Measurements from ENCODE around the gene ZC3H18.

The ZC3H18 gene

GRCh38 chr16:88599825-88600538 is 29.8 kb downstream of the ZC3H18 start:
- TF ChIP-seq FOXM1 (IDR thresholded peaks at IDR 0.05; ENCODE audit: borderline replicate concordance, low read depth) (no peak), TCF12 (IDR thresholded peaks at IDR 0.05; ENCODE audit: low read depth) (no peak), CEBPB (IDR thresholded peaks at IDR 0.05) (peak; percentile 98)

GRCh38 chr16:88600539-88600896 is 30.3 kb downstream of the ZC3H18 start:
- no peak for TF ChIP-seq NFIC (IDR thresholded peaks at IDR 0.05)
- no peak for TF ChIP-seq FOXM1 (IDR thresholded peaks at IDR 0.05; ENCODE audit: borderline replicate concordance, low read depth)
- TF ChIP-seq YY1 (IDR thresholded peaks at IDR 0.05; ENCODE audit: low read depth) = no peak
- TF ChIP-seq TCF12 (IDR thresholded peaks at IDR 0.05; ENCODE audit: low read depth) = no peak

- TF ChIP-seq NFIC (IDR thresholded peaks at IDR 0.05) = no peak
- TF ChIP-seq TAF1 (IDR thresholded peaks at IDR 0.05; ENCODE audit: low read depth) = no peak
- no peak for TF ChIP-seq ZBTB7A (IDR thresholded peaks at IDR 0.05; ENCODE audit: low read depth)
- no peak for TF ChIP-seq TCF12 (IDR thresholded peaks at IDR 0.05; ENCODE audit: low read depth)
- no peak for TF ChIP-seq EP300 (IDR thresholded peaks at IDR 0.05; ENCODE audit: borderline replicate concordance)
- TF ChIP-seq MAX (IDR thresholded peaks at IDR 0.05) = no peak
- TF ChIP-seq EGR1 (IDR thresholded peaks at IDR 0.05) = no peak
- TF ChIP-seq USF1 (IDR thresholded peaks at IDR 0.05) = no peak
- TF ChIP-seq REST (IDR thresholded peaks at IDR 0.05; ENCODE audit: low read depth) = no peak
- TF ChIP-seq YY1 (IDR thresholded peaks at IDR 0.05; ENCODE audit: low read depth) = no peak
- no peak for TF ChIP-seq CREB1 (IDR thresholded peaks at IDR 0.05; ENCODE audit: low read depth)
- no peak for TF ChIP-seq CEBPB (IDR thresholded peaks at IDR 0.05)
- no peak for TF ChIP-seq TEAD4 (IDR thresholded peaks at IDR 0.05)
- TF ChIP-seq RAD21 (IDR thresholded peaks at IDR 0.05; ENCODE audit: low read depth) = no peak
- TF ChIP-seq FOXM1 (IDR thresholded peaks at IDR 0.05; ENCODE audit: borderline replicate concordance, low read depth) = no peak
Observed at GRCh38 chr16:88601313-88602036, 31.3 kb downstream of the ZC3H18 start.

- TF ChIP-seq NFIC (IDR thresholded peaks at IDR 0.05) = no peak
- no peak for TF ChIP-seq YY1 (IDR thresholded peaks at IDR 0.05; ENCODE audit: low read depth)
- TF ChIP-seq ZBTB7A (IDR thresholded peaks at IDR 0.05; ENCODE audit: low read depth) = no peak
- no peak for TF ChIP-seq FOXM1 (IDR thresholded peaks at IDR 0.05; ENCODE audit: borderline replicate concordance, low read depth)
- TF ChIP-seq TCF12 (IDR thresholded peaks at IDR 0.05; ENCODE audit: low read depth) = no peak
- TF ChIP-seq RAD21 (IDR thresholded peaks at IDR 0.05; ENCODE audit: low read depth) = no peak
- no peak for TF ChIP-seq USF1 (IDR thresholded peaks at IDR 0.05)
- TF ChIP-seq CEBPB (IDR thresholded peaks at IDR 0.05) = no peak
- TF ChIP-seq MAX (IDR thresholded peaks at IDR 0.05) = no peak
- TF ChIP-seq EGR1 (IDR thresholded peaks at IDR 0.05) = no peak
- no peak for TF ChIP-seq TAF1 (IDR thresholded peaks at IDR 0.05; ENCODE audit: low read depth)
- no peak for TF ChIP-seq EP300 (IDR thresholded peaks at IDR 0.05; ENCODE audit: borderline replicate concordance)
- TF ChIP-seq TEAD4 (IDR thresholded peaks at IDR 0.05) = no peak
- TF ChIP-seq REST (IDR thresholded peaks at IDR 0.05; ENCODE audit: low read depth) = no peak
- no peak for TF ChIP-seq CREB1 (IDR thresholded peaks at IDR 0.05; ENCODE audit: low read depth)
Observed at GRCh38 chr16:88602091-88602490, 31.9 kb downstream of the ZC3H18 start.

- TF ChIP-seq EP300 (IDR thresholded peaks at IDR 0.05; ENCODE audit: borderline replicate concordance) (no peak), FOXM1 (IDR thresholded peaks at IDR 0.05; ENCODE audit: borderline replicate concordance, low read depth) (no peak), ZBTB7A (IDR thresholded peaks at IDR 0.05; ENCODE audit: low read depth) (no peak), EGR1 (IDR thresholded peaks at IDR 0.05) (no peak), TCF12 (IDR thresholded peaks at IDR 0.05; ENCODE audit: low read depth) (no peak), TAF1 (IDR thresholded peaks at IDR 0.05; ENCODE audit: low read depth) (no peak), CEBPB (IDR thresholded peaks at IDR 0.05) (no peak), CREB1 (IDR thresholded peaks at IDR 0.05; ENCODE audit: low read depth) (no peak), REST (IDR thresholded peaks at IDR 0.05; ENCODE audit: low read depth) (no peak)
Observed at GRCh38 chr16:88605186-88606147, 35.3 kb downstream of the ZC3H18 start.
